Measurements from ENCODE around the gene TCP10L. TPM values are rescaled to one million over a fixed set of nuclear protein-coding genes. Genes with fewer than 3 reads are reported as not detected.

TCP10L gene
- total RNA-seq, 1 donor from 2014 or later, result 1.3 TPM

DNA sequence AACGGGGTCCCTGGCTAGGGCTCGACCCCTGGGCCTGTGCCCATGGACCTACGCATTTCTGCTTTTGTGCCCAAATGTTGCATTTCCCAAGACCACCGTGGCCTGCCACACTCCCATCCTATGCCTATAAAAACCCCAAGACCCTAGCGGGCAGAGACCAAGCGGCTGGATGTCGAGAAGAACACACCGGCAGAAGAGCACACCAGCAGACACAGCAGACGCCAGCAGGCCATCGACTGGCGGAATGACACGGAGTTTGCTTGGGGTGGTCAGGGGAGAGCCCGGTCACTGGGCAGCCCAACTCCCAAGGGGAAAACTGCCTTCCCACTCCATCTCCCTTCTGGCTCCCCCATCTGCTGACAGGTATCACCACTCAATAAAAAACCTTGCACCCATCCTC lies 4.4 kb downstream of the TCP10L start:
- Mint-ChIP-seq H3K4me3 (ENCODE audit: unreplicated experiment) (no peak overlapping the region), H3K27ac (ENCODE audit: unreplicated experiment) (no peak overlapping the region), H3K36me3 (ENCODE audit: unreplicated experiment) (no peaks in the 10 kb centered on the region), H3K4me1 (ENCODE audit: unreplicated experiment) (no peaks in the 10 kb centered on the region), H3K27me3 (ENCODE audit: unreplicated experiment) (peaks cover 29% of the 10 kb centered on the region), H3K9me3 (ENCODE audit: unreplicated experiment) (no peaks in the 10 kb centered on the region)
- no peak for DNase-seq (ENCODE audit: extremely low spot score, unreplicated experiment)
- TF ChIP-seq, protein P1, sequence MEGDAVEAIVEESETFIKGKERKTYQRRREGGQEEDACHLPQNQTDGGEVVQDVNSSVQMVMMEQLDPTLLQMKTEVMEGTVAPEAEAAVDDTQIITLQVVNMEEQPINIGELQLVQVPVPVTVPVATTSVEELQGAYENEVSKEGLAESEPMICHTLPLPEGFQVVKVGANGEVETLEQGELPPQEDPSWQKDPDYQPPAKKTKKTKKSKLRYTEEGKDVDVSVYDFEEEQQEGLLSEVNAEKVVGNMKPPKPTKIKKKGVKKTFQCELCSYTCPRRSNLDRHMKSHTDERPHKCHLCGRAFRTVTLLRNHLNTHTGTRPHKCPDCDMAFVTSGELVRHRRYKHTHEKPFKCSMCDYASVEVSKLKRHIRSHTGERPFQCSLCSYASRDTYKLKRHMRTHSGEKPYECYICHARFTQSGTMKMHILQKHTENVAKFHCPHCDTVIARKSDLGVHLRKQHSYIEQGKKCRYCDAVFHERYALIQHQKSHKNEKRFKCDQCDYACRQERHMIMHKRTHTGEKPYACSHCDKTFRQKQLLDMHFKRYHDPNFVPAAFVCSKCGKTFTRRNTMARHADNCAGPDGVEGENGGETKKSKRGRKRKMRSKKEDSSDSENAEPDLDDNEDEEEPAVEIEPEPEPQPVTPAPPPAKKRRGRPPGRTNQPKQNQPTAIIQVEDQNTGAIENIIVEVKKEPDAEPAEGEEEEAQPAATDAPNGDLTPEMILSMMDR (IDR thresholded peaks at IDR 0.05), result no peak

DNA sequence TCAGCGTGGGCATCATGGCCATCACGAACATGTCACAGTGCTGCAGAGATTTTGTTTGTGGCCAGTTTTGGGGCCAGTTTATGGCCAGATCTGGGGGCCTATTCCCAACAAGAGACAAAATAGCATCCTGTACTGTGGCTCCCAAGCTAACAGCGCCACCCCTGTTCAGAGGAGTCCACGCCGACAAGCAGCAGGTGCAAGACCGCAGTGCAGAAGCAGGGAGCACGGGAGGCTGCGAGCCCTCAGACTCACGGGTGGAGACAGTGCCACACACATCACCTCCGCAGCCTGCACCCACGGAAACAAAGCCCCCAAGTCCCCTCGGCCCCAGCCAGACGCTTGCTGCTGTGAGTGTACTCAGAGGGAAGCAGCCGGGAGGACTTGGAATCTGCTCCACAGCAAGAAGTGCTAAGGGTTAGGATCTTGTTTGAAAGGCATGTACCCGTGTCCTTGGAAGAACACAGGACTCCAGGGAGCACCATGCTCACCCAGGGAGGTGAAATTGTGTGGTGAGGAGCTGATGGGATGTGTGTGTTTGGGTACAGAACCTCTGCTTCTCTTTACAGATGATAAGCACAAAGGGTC lies 7.1 kb downstream of the TCP10L start:
- no peak for DNase-seq (ENCODE audit: extremely low spot score, unreplicated experiment)
- no peaks in the 10 kb centered on the region for H3K9me3 Mint-ChIP-seq (ENCODE audit: unreplicated experiment)
- H3K27me3 Mint-ChIP-seq (ENCODE audit: unreplicated experiment), result peaks cover 39% of the 10 kb centered on the region
- TF ChIP-seq, protein P1 (IDR thresholded peaks at IDR 0.05), result peak; percentile 31
- no peaks in the 10 kb centered on the region for H3K4me1 Mint-ChIP-seq (ENCODE audit: unreplicated experiment)
- H3K4me3 Mint-ChIP-seq (ENCODE audit: unreplicated experiment), result no peak overlapping the region
- no peaks in the 10 kb centered on the region for H3K36me3 Mint-ChIP-seq (ENCODE audit: unreplicated experiment)
- H3K27ac Mint-ChIP-seq (ENCODE audit: unreplicated experiment), result no peak overlapping the region

DNA sequence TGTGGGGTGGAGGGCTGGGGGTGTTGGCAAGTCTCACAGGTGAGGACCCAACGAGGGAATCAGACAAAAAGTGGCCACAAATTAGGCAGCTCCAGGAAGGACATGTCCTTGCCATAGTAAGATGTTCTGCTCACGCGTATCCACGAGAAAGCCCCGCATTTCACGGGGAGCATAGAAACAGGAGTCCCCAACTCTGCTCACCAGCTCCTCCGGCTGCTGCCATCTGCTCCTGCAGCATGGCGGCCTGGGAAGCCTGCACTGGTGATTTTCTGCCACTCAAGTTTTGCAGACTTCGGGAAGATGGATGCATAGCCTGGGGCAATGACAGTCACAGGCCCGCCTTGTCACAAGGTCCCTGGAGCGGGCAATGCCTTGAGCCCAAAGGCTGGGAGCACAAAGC lies 9.3 kb downstream of the TCP10L start:
- TF ChIP-seq, protein P1 (IDR thresholded peaks at IDR 0.05), result no peak
- Mint-ChIP-seq H3K4me1 (ENCODE audit: unreplicated experiment) (no peaks in the 10 kb centered on the region), H3K4me3 (ENCODE audit: unreplicated experiment) (no peak overlapping the region), H3K27me3 (ENCODE audit: unreplicated experiment) (peaks cover 40% of the 10 kb centered on the region), H3K27ac (ENCODE audit: unreplicated experiment) (no peak overlapping the region), H3K36me3 (ENCODE audit: unreplicated experiment) (no peaks in the 10 kb centered on the region), H3K9me3 (ENCODE audit: unreplicated experiment) (no peaks in the 10 kb centered on the region)
- no peak for DNase-seq (ENCODE audit: extremely low spot score, unreplicated experiment)

DNA sequence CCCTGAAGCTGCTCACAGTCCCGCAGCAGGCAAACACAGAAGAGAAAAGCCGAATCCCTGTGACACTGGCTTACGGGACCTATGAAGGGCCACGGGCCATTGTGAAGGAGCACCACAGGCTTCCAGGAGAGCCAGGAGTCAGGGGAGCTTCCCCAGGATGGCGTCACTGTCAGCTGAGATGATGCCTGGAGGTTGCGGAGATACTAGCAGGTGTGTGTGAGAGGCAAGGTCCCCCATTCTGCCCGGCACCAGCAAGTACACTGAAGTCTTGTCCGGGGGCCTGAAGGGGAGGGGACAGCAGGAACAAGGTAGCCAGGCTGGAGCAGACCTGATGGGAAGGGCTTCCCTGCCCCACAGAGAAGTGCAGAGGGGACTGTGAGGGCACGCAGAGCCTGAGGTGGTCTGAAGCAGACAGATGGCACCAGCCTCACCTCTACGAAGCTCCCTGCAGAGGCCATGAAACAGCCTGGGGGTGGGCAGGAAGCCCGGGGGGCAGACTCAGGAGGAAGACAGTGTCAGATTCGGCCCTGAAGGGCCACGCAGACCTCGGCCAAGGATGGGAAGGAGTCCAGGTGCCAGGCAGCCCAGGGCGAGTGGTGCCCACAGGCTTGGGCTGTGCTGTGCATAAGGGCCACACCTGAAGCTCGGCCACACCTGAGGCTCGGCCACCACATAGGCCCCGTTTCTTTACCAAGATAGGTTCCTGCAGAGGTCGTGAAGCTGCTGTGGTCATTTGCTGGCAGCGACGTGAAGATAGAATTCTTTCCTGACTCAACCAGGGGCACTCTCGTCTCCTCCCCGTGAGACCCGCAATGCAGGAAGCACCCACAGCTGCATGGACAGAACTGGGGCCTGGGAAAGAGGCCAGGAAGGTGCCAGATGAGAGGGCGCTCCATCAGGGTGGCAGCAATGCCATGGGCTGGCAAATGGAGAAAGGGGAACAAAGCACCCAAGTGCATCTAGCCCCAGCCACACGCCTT lies 10.1 kb downstream of the TCP10L start:
- H3K27me3 Mint-ChIP-seq (ENCODE audit: unreplicated experiment), result peaks cover 37% of the 10 kb centered on the region
- H3K4me1 Mint-ChIP-seq (ENCODE audit: unreplicated experiment), result no peaks in the 10 kb centered on the region
- H3K27ac Mint-ChIP-seq (ENCODE audit: unreplicated experiment), result no peak overlapping the region
- TF ChIP-seq, protein P1 (IDR thresholded peaks at IDR 0.05), result no peak
- H3K4me3 Mint-ChIP-seq (ENCODE audit: unreplicated experiment), result no peak overlapping the region
- DNase-seq (ENCODE audit: extremely low spot score, unreplicated experiment), result no peak
- no peaks in the 10 kb centered on the region for H3K9me3 Mint-ChIP-seq (ENCODE audit: unreplicated experiment)
- no peaks in the 10 kb centered on the region for H3K36me3 Mint-ChIP-seq (ENCODE audit: unreplicated experiment)
